Natural killer cell (primary cell): ENCODE measurements around the gene AP4M1. TPM values are rescaled to one million over a fixed set of nuclear protein-coding genes. Genes with fewer than 3 reads are reported as not detected.

ENCODE experiments used
- ATAC-seq, 3 donors: fragments of 150-1000 bp in 2 of 3; fragments of 200-7000 bp in 1 of 3; cut with Tn5 transposase; 1 replicate in 1 of 3; 2 replicates in 2 of 3; pipeline ENCODE4 v1.10.0; 2021; ENCODE audit warnings: mild to moderate bottlenecking in 2 of 3, moderate library complexity in 2 of 3
- DNase-seq, 2 donors: peaks; one replicate each; pipeline versions ENCODE4 v3.0.0 to v3.0.0-alpha.2; 2013 to 2021; ENCODE audit warnings: mixed read lengths in 1 of 2
- H3K27ac ChIP-seq: one replicate; pipeline ENCODE4 v1.5.1; 2013; ENCODE audit warnings: mild to moderate bottlenecking, low read length
- H3K27me3 ChIP-seq: one replicate; pipeline ENCODE4 v1.6.1; 2013; ENCODE audit warnings: low read length; ENCODE audit not compliant: control insufficient read depth, insufficient read depth
- H3K36me3 ChIP-seq: one replicate; pipeline ENCODE4 v1.6.1; 2013; ENCODE audit warnings: low read length; ENCODE audit not compliant: control insufficient read depth, insufficient read depth
- H3K4me1 ChIP-seq: one replicate; pipeline ENCODE4 v1.6.1; 2013; ENCODE audit warnings: low read length; ENCODE audit not compliant: control insufficient read depth, insufficient read depth
- H3K4me3 ChIP-seq: one replicate; pipeline ENCODE4 v1.5.1; 2013; ENCODE audit warnings: low read length
- H3K9me3 ChIP-seq: one replicate; pipeline ENCODE4 v1.6.1; 2013; ENCODE audit warnings: low read length; ENCODE audit not compliant: control insufficient read depth, insufficient read depth
- H3K27ac Mint-ChIP-seq, 2 donors: one replicate each; pipeline ENCODE4 v1.8.0; 2022; ENCODE audit warnings: mild to moderate bottlenecking in 2 of 2, mixed read lengths in 2 of 2, moderate library complexity in 1 of 2
- H3K27me3 Mint-ChIP-seq, 2 donors: one replicate each; pipeline ENCODE4 v1.8.0; 2022; ENCODE audit warnings: low read depth in 2 of 2, mixed read lengths in 2 of 2
- H3K36me3 Mint-ChIP-seq: one replicate; pipeline ENCODE4 v1.8.0; 2022; ENCODE audit warnings: mixed read lengths
- H3K4me1 Mint-ChIP-seq, 2 donors: one replicate each; pipeline ENCODE4 v1.8.0; 2022; ENCODE audit warnings: mixed read lengths in 2 of 2
- H3K4me3 Mint-ChIP-seq: one replicate; pipeline ENCODE4 v1.8.0; 2022; ENCODE audit warnings: mild to moderate bottlenecking, moderate library complexity, mixed read lengths
- H3K9me3 Mint-ChIP-seq, 2 donors: one replicate each; pipeline ENCODE4 v1.8.0; 2022; ENCODE audit warnings: mixed read lengths in 2 of 2
- WGBS: methylation state at CpG from one replicate; pipeline ENCODE4 v1.1.7; 2013; ENCODE audit warnings: missing lambda C conversion rate; ENCODE audit not compliant: insufficient coverage; 5-methylcytosine and 5-hydroxymethylcytosine counted together
- intact Hi-C: fragments of 100-400 bp; cut with micrococcal nuclease; formaldehyde crosslinking; loops from one replicate; pipeline ENCODE4 v1.14.2; 2022
- total RNA-seq, 4 donors: library from RNA; stranded (reverse); fragments of 120-200 nt in 1 of 4; gene quantifications; one replicate each; pipeline versions ENCODE4 v1.2.3 to v1.2.4, GENCODE V29; 2013 to 2022
- TF ChIP-seq, protein P1 (sequence below): fragments of 200-600 bp; IDR thresholded peaks from one replicate; pipeline ENCODE4 v1.8.0; 2022; ENCODE audit warnings: antibody characterized with exemption

The AP4M1 gene
- total RNA-seq, 3 donors from 2014 or later (not counting 1 experiment from before 2014, with no cell fraction given): 8.4 to 12.8 (median 12.7) TPM

DNA sequence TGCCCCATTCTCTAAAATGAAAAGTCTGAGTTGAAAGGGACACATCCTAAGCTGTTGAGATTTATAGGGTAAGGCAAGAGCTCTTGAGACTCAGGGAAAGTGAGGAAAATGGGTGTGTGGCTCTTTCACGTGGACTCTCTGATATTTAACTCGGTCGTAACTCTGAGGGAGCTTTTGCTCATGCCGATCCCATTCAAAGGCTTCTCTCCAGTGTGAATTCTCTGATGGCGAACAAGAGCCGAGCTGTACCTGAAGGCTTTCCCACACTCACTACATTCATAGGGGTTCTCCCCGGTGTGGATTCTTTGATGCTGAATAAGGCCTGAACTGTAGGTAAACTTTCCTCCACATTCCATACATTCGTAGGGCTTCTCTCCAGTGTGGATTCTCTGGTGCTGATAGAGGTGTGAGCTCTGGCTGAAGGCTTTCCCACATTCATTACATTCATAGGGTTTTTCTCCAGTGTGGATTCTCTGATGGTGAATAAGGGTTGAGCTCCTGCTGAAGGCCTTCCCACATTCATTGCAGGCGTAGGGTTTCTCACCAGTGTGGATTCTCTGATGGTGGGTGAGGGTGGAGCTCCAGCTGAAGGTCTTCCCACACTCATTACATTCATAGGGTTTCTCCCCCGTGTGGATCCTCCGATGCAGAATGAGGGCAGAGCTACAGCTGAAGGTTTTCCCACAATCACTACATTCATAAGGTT, 30.3 kb upstream of the AP4M1 start:
- DNase-seq: no peak
- Histone ChIP-seq H3K36me3 (peaks cover 58% of the 10 kb centered on the region), H3K4me1 (no peaks in the 10 kb centered on the region), H3K9me3 (peaks cover 34% of the 10 kb centered on the region), H3K4me3 (no peak overlapping the region), H3K27ac (no peak overlapping the region), H3K27me3 (no peaks in the 10 kb centered on the region)
- Mint-ChIP-seq H3K27ac (no peak overlapping the region), H3K27me3 (no peaks in the 10 kb centered on the region), H3K4me1 (peaks cover 0 to 7% of the 10 kb centered on the region in 2 donors), H3K4me3 (no peak overlapping the region), H3K9me3 (peaks cover 4 to 11% of the 10 kb centered on the region in 2 donors), H3K36me3 (peaks cover 29% of the 10 kb centered on the region)
- ATAC-seq: no peak
- 96% methylated on average over 6 of the region's 11 CpGs for WGBS
- intact Hi-C loops: no loop called here
- TF ChIP-seq, protein P1, sequence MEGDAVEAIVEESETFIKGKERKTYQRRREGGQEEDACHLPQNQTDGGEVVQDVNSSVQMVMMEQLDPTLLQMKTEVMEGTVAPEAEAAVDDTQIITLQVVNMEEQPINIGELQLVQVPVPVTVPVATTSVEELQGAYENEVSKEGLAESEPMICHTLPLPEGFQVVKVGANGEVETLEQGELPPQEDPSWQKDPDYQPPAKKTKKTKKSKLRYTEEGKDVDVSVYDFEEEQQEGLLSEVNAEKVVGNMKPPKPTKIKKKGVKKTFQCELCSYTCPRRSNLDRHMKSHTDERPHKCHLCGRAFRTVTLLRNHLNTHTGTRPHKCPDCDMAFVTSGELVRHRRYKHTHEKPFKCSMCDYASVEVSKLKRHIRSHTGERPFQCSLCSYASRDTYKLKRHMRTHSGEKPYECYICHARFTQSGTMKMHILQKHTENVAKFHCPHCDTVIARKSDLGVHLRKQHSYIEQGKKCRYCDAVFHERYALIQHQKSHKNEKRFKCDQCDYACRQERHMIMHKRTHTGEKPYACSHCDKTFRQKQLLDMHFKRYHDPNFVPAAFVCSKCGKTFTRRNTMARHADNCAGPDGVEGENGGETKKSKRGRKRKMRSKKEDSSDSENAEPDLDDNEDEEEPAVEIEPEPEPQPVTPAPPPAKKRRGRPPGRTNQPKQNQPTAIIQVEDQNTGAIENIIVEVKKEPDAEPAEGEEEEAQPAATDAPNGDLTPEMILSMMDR: no peak

DNA sequence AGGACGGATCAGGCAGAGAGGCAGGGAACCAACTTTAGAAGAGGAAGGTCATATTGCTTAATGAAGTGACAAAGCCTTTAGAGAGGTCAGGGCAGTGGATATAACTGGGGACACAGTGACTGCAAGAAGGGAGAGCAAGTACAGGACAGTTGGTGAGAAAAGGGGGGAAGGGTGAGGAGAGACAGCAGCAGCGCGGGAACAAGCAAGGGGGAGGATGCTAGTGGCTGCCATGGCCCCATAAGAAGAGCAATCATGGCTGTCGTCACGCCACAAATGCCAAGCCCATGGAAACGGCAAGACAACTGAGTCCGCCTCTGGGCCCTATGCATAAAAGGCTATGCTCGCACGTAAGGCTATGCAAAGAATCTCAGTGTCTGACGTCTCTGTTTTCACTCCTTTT, 29.0 kb upstream of the AP4M1 start:
- H3K9me3 ChIP-seq: peaks cover 34% of the 10 kb centered on the region
- H3K27me3 ChIP-seq: no peaks in the 10 kb centered on the region
- peaks cover 0 to 8% of the 10 kb centered on the region in 2 donors for H3K4me1 Mint-ChIP-seq
- TF ChIP-seq, protein P1: no peak
- ATAC-seq (no peak), DNase-seq (no peak)
- H3K27ac ChIP-seq: no peak overlapping the region
- no peak overlapping the region for H3K27ac Mint-ChIP-seq
- peaks cover 29% of the 10 kb centered on the region for H3K36me3 Mint-ChIP-seq
- WGBS: 98% methylated on average over 10 of the region's 10 CpGs
- intact Hi-C loops: no loop called here
- H3K36me3 ChIP-seq: peaks cover 66% of the 10 kb centered on the region
- peaks cover 4 to 11% of the 10 kb centered on the region in 2 donors for H3K9me3 Mint-ChIP-seq
- no peak overlapping the region for H3K4me3 Mint-ChIP-seq
- H3K27me3 Mint-ChIP-seq: no peaks in the 10 kb centered on the region
- no peak overlapping the region for H3K4me3 ChIP-seq
- no peaks in the 10 kb centered on the region for H3K4me1 ChIP-seq

DNA sequence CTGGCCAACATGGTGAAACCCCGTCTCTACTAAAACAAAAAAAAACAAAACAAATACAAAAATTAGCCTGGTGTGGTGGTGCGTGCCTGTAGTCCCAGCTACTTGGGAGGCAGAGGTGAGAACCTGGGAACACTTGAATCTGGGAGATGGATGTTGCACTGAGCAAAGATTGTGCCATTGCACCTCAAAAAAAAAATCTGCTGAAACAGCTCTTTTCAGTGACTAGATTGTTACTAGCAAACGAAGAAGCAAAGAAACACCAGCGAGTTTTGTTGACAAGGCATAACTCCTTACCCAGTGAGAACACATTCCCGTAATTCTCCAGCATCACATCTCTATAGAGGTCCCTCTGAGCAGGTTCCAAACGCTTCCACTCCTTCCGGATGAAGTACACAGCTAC, 26.6 kb upstream of the AP4M1 start:
- TF ChIP-seq, protein P1: no peak
- peaks cover 4 to 11% of the 10 kb centered on the region in 2 donors for H3K9me3 Mint-ChIP-seq
- intact Hi-C loops: no loop called here
- ATAC-seq (no peak), DNase-seq (no peak)
- no peaks in the 10 kb centered on the region for H3K4me1 ChIP-seq
- no peak overlapping the region for H3K27ac ChIP-seq
- H3K27me3 Mint-ChIP-seq: no peaks in the 10 kb centered on the region
- peaks cover 33% of the 10 kb centered on the region for H3K9me3 ChIP-seq
- 97% methylated on average over 6 of the region's 7 CpGs for WGBS
- no peak overlapping the region for H3K4me3 ChIP-seq
- H3K36me3 Mint-ChIP-seq: peaks cover 29% of the 10 kb centered on the region
- H3K36me3 ChIP-seq: peaks cover 66% of the 10 kb centered on the region
- no peak overlapping the region for H3K4me3 Mint-ChIP-seq
- no peak overlapping the region for H3K27ac Mint-ChIP-seq
- H3K27me3 ChIP-seq: no peaks in the 10 kb centered on the region
- peaks cover 0 to 16% of the 10 kb centered on the region in 2 donors for H3K4me1 Mint-ChIP-seq

DNA sequence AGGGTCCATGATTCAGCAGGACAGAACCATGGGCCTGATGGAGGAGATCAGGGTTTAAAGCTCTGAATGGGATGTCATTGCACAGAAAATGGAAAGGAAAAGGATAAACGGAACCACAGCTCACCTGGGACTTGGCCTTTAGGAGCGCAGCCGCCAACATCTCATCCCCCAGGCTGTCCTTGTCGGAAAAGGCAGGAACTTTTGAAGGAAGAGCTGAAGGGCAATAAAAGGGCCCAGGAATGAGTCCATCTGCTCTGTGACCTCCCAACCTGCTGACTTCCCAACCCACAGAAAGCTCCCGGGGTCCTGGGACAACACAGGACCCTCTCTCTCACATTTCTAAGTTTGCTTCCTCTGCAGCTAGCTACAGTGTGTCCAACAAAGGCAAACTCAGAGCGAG, 26.0 kb upstream of the AP4M1 start:
- H3K27ac Mint-ChIP-seq: peak overlapping the region in 1 of 2 donors; percentile 21
- Histone ChIP-seq H3K4me1 (peaks cover 5% of the 10 kb centered on the region), H3K36me3 (peaks cover 60% of the 10 kb centered on the region), H3K27ac (no peak overlapping the region), H3K9me3 (peaks cover 27% of the 10 kb centered on the region), H3K4me3 (no peak overlapping the region), H3K27me3 (no peaks in the 10 kb centered on the region)
- no peaks in the 10 kb centered on the region for H3K27me3 Mint-ChIP-seq
- peaks cover 26% of the 10 kb centered on the region for H3K36me3 Mint-ChIP-seq
- WGBS: 98% methylated on average over 6 of the region's 6 CpGs
- TF ChIP-seq, protein P1: no peak
- no peak overlapping the region for H3K4me3 Mint-ChIP-seq
- DNase-seq: no peak
- no peak for ATAC-seq
- intact Hi-C loops: no loop called here
- H3K4me1 Mint-ChIP-seq: peaks cover 5 to 22% of the 10 kb centered on the region in 2 donors
- H3K9me3 Mint-ChIP-seq: peaks cover 4 to 11% of the 10 kb centered on the region in 2 donors
